GM12878 (cell line): Measurements from ENCODE around the gene SENP5. TPM values are rescaled to one million over a fixed set of nuclear protein-coding genes. Genes with fewer than 3 reads are reported as not detected.

Source experiments
- ATAC-seq: fragments of 200-7000 bp; cut with Tn5 transposase; 3 replicates; pipeline ENCODE4 v1.9.1; 2020; ENCODE audit warnings: mild to moderate bottlenecking, moderate library complexity
- BruUV-seq: library from RNA; stranded (reverse); fragments of 400-500 nt; replicated peaks from 2 replicates; lab custom pipeline; 2021; lab: Mats Ljungman, UMichigan
- CTCF ChIA-PET: fragments of 300-600 bp; sonication (Branson Sonifier 250); formaldehyde crosslinking; extraction: SDS; loops from one replicate; lab custom pipeline; 2021; ENCODE audit warnings: inconsistent platforms; lab: Yijun Ruan, JAX
- POLR2A ChIA-PET: fragments of 350-600 bp; formaldehyde crosslinking; extraction: SDS; loops from one replicate; lab custom pipeline; 2021; ENCODE audit warnings: inconsistent platforms; lab: Charles Lee
- RAD21 ChIA-PET: fragments of 300-600 bp; sonication (Branson Sonifier 250); formaldehyde crosslinking; loops from one replicate; lab custom pipeline; 2023; ENCODE audit warnings: antibody characterized with exemption; ENCODE audit not compliant: unreplicated experiment; lab: Charles Lee
- SMC1A ChIA-PET: fragments of 300-600 bp; sonication (Branson Sonifier 250); formaldehyde crosslinking; loops from one replicate; lab custom pipeline; 2023; ENCODE audit not compliant: unreplicated experiment, uncharacterized antibody; lab: Charles Lee
- DNase-seq: peaks from one replicate; pipeline ENCODE4 v3.0.0-alpha.2; 2011; ENCODE audit warnings: low read depth, low spot score
- FAIRE-seq: peaks from 3 replicates; lab custom pipeline; 2011; peaks lifted over from hg19 to GRCh38; lab: Jason Lieb, UNC
- H2AFZ ChIP-seq: 2 replicates; pipeline ENCODE4 v1.6.0; 2011; ENCODE audit warnings: low read depth, low read length, control low read depth; ENCODE audit not compliant: control insufficient read depth
- H3K27ac ChIP-seq: 2 replicates; pipeline ENCODE4 v1.5.1; 2011; ENCODE audit warnings: control low read depth; ENCODE audit not compliant: control insufficient read depth, insufficient read depth
- H3K27me3 ChIP-seq, 2 experiments: replicated peaks in 1 of 2; 2 replicates each; pipeline versions ENCODE4 v1.6.0 to v1.6.1; 2011; ENCODE audit warnings: low read length in 1 of 2; ENCODE audit not compliant: control insufficient read depth in 2 of 2, insufficient read depth in 2 of 2
- H3K36me3 ChIP-seq, 2 experiments: 2 replicates each; pipeline ENCODE4 v1.5.1; 2011; ENCODE audit warnings: low read length in 1 of 2; ENCODE audit not compliant: control insufficient read depth in 2 of 2, insufficient read depth in 2 of 2
- H3K4me1 ChIP-seq: 2 replicates; pipeline ENCODE4 v1.6.1; 2011; ENCODE audit warnings: mild to moderate bottlenecking, low read length, moderate library complexity, mixed read lengths; ENCODE audit not compliant: control insufficient read depth, insufficient read depth
- H3K4me2 ChIP-seq: 2 replicates; pipeline ENCODE4 v1.6.0; 2011; ENCODE audit warnings: control low read depth; ENCODE audit not compliant: control insufficient read depth, insufficient read depth
- H3K4me3 ChIP-seq: fragments of 200-600 bp; sonication (generic); 2 replicates; pipeline ENCODE4 v1.5.1; 2016
- H3K79me2 ChIP-seq: 2 replicates; pipeline ENCODE4 v1.6.0; 2011; ENCODE audit warnings: low read length; ENCODE audit not compliant: control insufficient read depth, insufficient read depth
- H3K9ac ChIP-seq: 2 replicates; pipeline ENCODE4 v1.8.0; 2011; ENCODE audit warnings: low read length, control low read depth, mixed read lengths; ENCODE audit not compliant: control insufficient read depth, insufficient read depth
- H3K9me3 ChIP-seq: replicated peaks from 3 replicates; pipeline ENCODE4 v1.5.1; 2011; ENCODE audit warnings: mild to moderate bottlenecking, low read length; ENCODE audit not compliant: control insufficient read depth, insufficient read depth
- H4K20me1 ChIP-seq: 2 replicates; pipeline ENCODE4 v1.6.0; 2011; ENCODE audit not compliant: control insufficient read depth, insufficient read depth
- LARP7 ChIP-seq: fragments of 450-650 bp; IDR thresholded peaks from 2 replicates; pipeline ENCODE4 v1.6.1; 2017; ENCODE audit warnings: mild to moderate bottlenecking
- TCF3 ChIP-seq: IDR thresholded peaks from 2 replicates; pipeline ENCODE4 v1.6.1; 2012; ENCODE audit warnings: low read depth, mild to moderate bottlenecking, low read length, borderline replicate concordance; ENCODE audit not compliant: insufficient read depth
- TCF7 ChIP-seq: IDR thresholded peaks from 2 replicates; pipeline ENCODE4 v1.6.1; 2014; ENCODE audit warnings: antibody characterized with exemption, borderline replicate concordance
- WGBS: methylation state at CpG from one replicate; pipeline ENCODE4 v1.1.6; 2016; ENCODE audit warnings: low lambda C conversion rate; ENCODE audit not compliant: insufficient replicate concordance, insufficient coverage; ENCODE audit errors: missing lambda C conversion rate; 5-methylcytosine and 5-hydroxymethylcytosine counted together
- in situ Hi-C: fragments of 300-500 bp; cut with MboI; formaldehyde crosslinking; loops from 9 replicates; pipeline ENCODE4 v1.14.3; 2018; ENCODE audit warnings: mixed read lengths
- intact Hi-C: fragments of 100-400 bp; cut with micrococcal nuclease; formaldehyde crosslinking; loops from one replicate; pipeline ENCODE4 v1.14.2; 2022; ENCODE audit not compliant: unreplicated experiment
- polyA plus RNA-seq, 11 experiments: library from polyadenylated mRNA; depleted of rRNA in 4 of 11; unstranded in 6 of 11; stranded (reverse) in 5 of 11; fragments of >200 nt; fragmentation: Nextera tagmentation in 4 of 11; fragmentation: Illumina TruSeq in 1 of 11; extraction: Ambion mirVana in 4 of 11; extraction: Trizol in 1 of 11; gene quantifications; 1 replicate in 1 of 11; 2 replicates in 10 of 11; pipeline versions ENCODE4 v1.2.1 to v1.2.3, GENCODE V29; 2011 to 2016; ENCODE audit warnings: inconsistent platforms in 2 of 11, missing spikeins in 2 of 11, low read depth in 1 of 11
- total RNA-seq, 4 experiments: library from RNA; depleted of rRNA in 3 of 4; stranded (reverse); fragments of >200 nt in 3 of 4; fragmentation: Illumina TruSeq in 1 of 4; extraction: Trizol in 1 of 4; gene quantifications; 2 replicates each; pipeline versions ENCODE4 v1.2.1 to v1.2.3, GENCODE V29; 2013 to 2021
- TF ChIP-seq, protein P1 (sequence below): fragments of 450-650 bp; IDR thresholded peaks from 2 replicates; pipeline ENCODE4 v1.6.1; 2017; ENCODE audit warnings: mild to moderate bottlenecking, moderate library complexity
- TF ChIP-seq, protein P2 (sequence below): IDR thresholded peaks from 2 replicates; pipeline ENCODE4 v1.6.1; 2012; ENCODE audit warnings: low read length, inconsistent platforms

Gene SENP5
- total and polyA plus RNA-seq, 10 of the 15 experiments (the other 5 are each of a cell fraction or from before 2014, with no cell fraction given), result 6.4 to 28.4 (median 15.6) TPM

DNA sequence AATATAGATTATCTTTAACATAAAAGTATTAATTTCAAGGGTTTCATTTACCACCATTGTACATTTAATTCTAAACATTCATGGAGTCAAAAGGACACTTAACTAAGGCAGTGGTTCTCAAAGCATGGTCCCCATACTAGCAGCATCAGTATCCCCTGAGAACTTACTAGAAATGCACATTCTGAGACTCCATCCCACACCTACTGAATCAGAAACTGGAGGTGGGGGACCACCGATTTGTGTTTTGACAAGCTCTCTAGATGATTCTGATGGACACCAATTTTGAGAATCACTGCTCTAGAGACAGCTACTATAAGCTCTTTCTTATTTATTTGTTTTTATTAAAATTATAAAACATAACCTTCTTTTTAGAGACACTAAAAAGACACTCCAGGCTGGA lies 34.0 kb downstream of the SENP5 start:
- POLR2A ChIA-PET, result no interaction called here
- in situ Hi-C loops (no loop called here), intact Hi-C loops (no loop called here)
- no peak overlapping the region for H3K27ac ChIP-seq
- no peak overlapping the region for H2AFZ ChIP-seq
- WGBS, result 50% methylated on average over 1 of the region's 1 CpG
- RAD21 ChIA-PET, result interaction anchor here (1.3 kb wide), 1 partner anchor 41 kb away, joined by 3 read pairs; the partner anchor contains the start of gene NCBP2
- no peak overlapping the region for H3K4me3 ChIP-seq
- SMC1A ChIA-PET, result no interaction called here
- BruUV-seq, result no TSS peak
- H4K20me1 ChIP-seq, result no peaks in the 10 kb centered on the region
- H3K4me2 ChIP-seq, result no peak overlapping the region
- no peaks in the 10 kb centered on the region for H3K4me1 ChIP-seq
- no peaks in the 10 kb centered on the region for H3K9me3 ChIP-seq
- no peak for FAIRE-seq
- DNase-seq, result no peak
- TF ChIP-seq, protein P1, sequence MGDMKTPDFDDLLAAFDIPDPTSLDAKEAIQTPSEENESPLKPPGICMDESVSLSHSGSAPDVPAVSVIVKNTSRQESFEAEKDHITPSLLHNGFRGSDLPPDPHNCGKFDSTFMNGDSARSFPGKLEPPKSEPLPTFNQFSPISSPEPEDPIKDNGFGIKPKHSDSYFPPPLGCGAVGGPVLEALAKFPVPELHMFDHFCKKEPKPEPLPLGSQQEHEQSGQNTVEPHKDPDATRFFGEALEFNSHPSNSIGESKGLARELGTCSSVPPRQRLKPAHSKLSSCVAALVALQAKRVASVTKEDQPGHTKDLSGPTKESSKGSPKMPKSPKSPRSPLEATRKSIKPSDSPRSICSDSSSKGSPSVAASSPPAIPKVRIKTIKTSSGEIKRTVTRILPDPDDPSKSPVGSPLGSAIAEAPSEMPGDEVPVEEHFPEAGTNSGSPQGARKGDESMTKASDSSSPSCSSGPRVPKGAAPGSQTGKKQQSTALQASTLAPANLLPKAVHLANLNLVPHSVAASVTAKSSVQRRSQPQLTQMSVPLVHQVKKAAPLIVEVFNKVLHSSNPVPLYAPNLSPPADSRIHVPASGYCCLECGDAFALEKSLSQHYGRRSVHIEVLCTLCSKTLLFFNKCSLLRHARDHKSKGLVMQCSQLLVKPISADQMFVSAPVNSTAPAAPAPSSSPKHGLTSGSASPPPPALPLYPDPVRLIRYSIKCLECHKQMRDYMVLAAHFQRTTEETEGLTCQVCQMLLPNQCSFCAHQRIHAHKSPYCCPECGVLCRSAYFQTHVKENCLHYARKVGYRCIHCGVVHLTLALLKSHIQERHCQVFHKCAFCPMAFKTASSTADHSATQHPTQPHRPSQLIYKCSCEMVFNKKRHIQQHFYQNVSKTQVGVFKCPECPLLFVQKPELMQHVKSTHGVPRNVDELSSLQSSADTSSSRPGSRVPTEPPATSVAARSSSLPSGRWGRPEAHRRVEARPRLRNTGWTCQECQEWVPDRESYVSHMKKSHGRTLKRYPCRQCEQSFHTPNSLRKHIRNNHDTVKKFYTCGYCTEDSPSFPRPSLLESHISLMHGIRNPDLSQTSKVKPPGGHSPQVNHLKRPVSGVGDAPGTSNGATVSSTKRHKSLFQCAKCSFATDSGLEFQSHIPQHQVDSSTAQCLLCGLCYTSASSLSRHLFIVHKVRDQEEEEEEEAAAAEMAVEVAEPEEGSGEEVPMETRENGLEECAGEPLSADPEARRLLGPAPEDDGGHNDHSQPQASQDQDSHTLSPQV, result no peak
- TF ChIP-seq TCF7, result no peak
- TF ChIP-seq LARP7, result no peak
- TF ChIP-seq TCF3, result no peak
- TF ChIP-seq, protein P2, sequence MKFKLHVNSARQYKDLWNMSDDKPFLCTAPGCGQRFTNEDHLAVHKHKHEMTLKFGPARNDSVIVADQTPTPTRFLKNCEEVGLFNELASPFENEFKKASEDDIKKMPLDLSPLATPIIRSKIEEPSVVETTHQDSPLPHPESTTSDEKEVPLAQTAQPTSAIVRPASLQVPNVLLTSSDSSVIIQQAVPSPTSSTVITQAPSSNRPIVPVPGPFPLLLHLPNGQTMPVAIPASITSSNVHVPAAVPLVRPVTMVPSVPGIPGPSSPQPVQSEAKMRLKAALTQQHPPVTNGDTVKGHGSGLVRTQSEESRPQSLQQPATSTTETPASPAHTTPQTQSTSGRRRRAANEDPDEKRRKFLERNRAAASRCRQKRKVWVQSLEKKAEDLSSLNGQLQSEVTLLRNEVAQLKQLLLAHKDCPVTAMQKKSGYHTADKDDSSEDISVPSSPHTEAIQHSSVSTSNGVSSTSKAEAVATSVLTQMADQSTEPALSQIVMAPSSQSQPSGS, result no peak
- H3K9ac ChIP-seq, result no peak overlapping the region
- H3K27me3 ChIP-seq, result no peaks in the 10 kb centered on the region
- no peak for ATAC-seq
- H3K79me2 ChIP-seq, result peaks cover 4% of the 10 kb centered on the region
- CTCF ChIA-PET, result interaction anchor here (1.3 kb wide), 1 partner anchor 64 kb away, joined by 3 read pairs; no protein-coding TSS in a partner anchor
- peaks cover 6 to 13% of the 10 kb centered on the region in 2 experiments; a peak in 3 of 4 replicates for H3K36me3 ChIP-seq
